Renal pelvis (tissue), 4 donors: Measurements from ENCODE around the gene TMSB4X. TPM values are rescaled to one million over a fixed set of nuclear protein-coding genes. Genes with fewer than 3 reads are reported as not detected.

ENCODE experiments used
- DNase-seq: peaks from one replicate; pipeline ENCODE4 v3.0.0-alpha.2; 2013
- polyA plus RNA-seq, 3 donors: library from polyadenylated mRNA; unstranded; fragments of 120-200 nt; gene quantifications; one replicate each; pipeline ENCODE4 v1.2.1, GENCODE V29; 2013; ENCODE audit not compliant: insufficient read length in 3 of 3

Gene TMSB4X
- polyA plus RNA-seq, 3 donors: 2,484 to 3,513 (median 2,812) TPM

GRCh38 chrX:12987900-12988594 lies 13.1 kb downstream of the TMSB4X start:
- DNase-seq: no peak

DNA sequence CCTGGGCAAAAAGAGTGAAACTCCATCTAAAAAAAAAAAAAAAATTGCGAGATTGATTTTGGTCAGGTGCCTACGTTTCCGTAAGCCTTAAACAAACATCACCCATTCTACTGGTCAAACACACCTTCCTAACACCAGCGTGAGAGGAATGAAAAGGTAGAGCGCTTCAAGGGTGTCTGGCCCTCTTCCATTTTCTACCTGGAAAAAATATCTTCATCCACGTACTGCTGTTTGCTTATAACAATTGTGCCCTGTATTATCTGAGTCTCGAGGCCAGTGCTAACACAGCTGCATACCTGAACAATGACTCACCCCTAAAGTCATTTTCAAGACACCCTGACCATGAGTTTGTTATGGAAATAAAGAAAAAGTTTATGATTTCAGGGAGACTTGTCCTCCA lies 13.9 kb downstream of the TMSB4X start:
- DNase-seq: no peak

GRCh38 chrX:12989461-12989860 lies 14.6 kb downstream of the TMSB4X start:
- no peak for DNase-seq

- no peak for DNase-seq
Measured at GRCh38 chrX:12991575-12991974, 16.7 kb downstream of the TMSB4X start.

DNA sequence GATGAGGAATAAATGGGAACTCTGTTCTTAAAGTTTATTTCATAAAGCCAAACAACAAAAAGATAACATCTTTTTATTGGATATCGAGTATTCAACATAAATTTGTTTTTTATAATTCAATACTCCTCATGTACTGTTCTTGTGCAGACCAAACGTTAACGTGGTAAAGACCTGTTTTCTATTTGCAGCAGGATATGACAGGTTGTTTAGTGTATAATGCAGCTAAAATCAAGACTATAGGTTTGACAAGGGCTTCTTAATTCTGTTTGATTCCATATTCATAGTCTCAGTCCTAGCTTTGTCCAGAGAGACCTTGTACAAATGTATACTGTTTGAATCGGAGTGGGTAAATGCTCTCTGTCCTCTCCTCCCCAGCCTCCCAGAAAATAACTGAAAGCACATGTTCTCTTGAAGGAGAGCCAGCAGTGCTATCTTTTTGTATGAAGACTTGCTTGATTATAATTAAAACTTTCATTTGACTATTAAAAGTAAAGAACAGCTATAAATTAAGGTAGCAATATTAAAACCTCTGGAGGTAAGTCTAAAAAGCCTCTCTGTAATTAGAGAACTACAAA lies 17.7 kb downstream of the TMSB4X start:
- no peak for DNase-seq

GRCh38 chrX:12993826-12994225 lies 18.9 kb downstream of the TMSB4X start:
- no peak for DNase-seq

DNA sequence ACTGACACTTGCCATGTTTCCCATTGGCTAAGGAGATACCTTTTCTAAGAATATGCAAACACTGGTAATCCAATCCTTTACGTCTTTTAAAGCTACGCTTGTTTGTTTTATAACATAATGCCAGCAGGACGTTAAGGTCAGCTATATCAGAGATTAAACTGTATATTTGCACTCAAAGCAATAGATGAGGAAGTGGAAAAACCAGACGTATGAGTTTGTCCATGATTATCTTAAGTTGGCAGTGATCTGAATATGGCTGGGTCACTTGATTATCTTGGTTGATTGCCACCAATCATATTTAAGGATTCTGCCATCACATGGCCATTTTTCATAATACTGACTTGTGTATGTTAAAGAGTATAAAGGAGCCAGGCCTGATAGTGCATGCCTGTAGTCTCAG lies 19.4 kb downstream of the TMSB4X start:
- DNase-seq: no peak

GRCh38 chrX:12996934-12997435 lies 22.1 kb downstream of the TMSB4X start:
- DNase-seq: no peak

- no peak for DNase-seq
Measured at GRCh38 chrX:12997906-12998687, 23.2 kb downstream of the TMSB4X start.

DNA sequence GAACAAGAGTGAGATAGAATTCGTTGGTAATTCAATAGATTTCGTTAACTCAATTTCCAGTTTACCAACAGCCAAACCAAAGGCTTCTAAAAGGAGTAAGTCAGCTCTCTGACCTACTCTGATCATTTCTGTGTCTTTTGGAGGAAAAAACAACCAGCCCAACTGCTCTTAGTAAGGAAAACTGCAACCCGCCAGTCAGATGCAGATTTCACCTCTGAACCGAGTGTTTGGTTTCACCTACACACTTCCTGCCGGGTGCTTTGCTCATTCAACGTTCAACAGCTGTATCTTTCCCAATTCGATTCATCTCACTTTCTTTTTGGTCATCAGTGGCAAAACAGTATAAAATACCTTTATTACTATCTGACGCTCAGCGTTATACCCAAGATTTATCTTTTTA lies 24.5 kb downstream of the TMSB4X start:
- DNase-seq: no peak

- no peak for DNase-seq
Measured at GRCh38 chrX:13000301-13000811, 25.4 kb downstream of the TMSB4X start.

DNA sequence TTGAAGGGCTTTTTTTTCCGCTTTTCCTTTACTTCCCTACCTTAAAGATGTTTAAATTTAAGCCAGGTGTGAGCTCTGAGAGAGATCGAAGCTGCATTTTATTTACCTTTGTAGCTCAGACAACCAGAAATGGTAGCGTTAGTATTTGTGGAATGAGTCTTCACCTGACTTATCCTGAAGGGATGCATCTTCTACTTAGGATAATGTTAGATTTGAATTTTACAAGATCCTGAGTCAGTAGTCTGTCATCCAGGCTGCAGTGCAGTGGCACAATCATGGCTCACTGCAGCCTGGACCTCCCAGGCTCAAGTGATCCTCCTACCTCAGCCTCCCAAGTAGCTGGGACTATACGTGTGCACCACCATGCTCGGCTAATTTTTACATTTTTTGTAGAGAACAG lies 26.2 kb downstream of the TMSB4X start:
- DNase-seq: no peak

DNA sequence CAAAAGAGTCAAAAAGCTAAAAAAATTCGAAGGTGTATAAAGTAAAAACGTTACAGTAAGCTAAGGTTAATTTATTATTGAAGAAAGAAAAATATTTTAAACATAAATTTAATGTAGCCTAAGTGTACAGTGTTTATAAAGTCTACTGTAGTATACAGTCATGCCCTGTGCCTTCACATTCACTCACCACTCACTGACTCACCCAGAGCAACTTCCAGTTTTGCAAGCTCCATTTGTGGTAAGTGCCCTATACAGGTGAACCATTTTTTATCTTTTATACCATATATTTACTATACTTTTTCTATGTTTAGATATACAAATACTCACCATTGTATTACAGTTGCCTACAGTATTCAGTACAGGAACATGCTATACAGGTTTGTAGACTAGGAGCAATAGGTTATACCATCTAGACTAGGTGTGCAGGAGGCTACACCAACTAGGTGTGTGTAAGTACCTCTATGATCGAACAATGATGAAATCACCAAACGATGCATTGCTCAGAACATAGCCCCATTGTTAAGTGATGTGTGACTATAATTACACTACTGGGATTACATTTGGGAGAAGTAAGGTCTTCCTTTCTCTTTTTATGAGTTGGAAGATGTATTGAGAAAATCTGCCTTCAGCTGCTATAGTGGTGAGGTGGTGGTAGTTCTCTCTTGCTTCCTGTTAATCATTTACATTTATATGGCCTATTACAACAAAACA lies 27.2 kb downstream of the TMSB4X start:
- DNase-seq: no peak

DNA sequence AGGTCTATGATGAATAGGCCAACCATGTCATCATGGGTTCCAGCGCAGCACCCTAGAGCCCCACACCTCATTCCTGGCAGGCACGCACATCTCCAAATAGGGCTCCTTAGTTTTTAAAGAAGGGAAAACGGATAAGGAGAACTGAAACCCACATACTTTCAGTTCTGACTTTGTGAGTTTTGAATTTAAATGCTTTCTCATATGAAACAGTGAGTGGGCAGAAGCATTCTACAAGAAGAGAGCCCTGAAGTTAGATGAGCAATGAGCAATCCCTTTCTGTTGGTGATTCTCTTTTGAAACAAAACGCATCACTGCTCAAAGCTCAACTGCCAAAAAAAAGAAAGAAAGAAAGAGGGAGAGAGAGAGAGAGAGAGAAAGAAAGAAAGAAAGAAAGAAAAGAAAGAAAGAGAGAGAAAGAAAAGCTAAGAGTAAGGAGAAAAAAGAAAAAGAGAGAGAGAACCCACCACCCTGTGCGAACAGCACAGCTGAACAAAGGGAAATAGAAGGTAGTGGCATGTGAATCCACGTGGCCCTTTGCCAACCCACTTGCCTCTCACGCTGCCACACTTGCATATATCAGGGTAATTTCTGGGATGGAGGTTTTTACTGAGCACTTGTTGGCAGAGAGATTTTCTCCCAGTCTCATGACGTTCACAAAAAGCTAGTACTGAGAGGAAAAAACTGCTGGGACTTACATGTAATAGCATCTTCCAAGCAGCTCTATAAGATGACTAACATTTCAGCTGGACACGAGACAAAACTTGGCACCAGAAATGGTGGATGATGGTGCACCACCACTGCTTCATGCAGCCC lies 31.0 kb downstream of the TMSB4X start:
- DNase-seq: no peak

DNA sequence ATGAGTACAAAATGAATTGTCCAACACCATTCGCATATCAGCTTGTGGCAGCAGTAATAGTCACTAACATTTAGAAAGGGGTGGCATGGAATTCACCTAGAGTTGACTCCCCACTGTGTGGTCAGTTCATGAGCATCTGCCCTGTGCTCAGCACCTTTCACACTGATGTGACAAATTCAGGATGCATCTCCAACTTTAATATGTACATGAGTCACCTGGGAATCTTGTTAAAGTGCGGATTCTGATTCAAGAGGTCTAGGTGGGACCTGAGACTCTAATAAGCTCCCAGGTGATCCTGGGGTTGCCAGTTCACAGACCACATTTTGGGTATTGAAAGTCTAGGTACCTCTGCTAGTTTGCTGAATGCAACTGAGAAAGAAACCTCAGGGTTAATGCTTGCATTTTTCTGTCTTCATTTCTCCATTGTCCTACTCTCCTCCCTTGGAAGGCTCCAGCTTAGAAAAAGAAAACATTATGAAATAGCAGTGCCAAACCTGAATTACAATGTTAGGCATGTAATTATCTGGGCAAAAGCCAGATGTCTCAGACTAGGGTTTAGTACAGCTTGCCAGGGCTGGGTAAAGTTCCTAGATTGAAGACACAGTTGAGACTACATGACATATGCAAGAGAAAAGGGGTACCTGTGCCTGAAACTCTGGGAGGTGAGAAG lies 32.7 kb downstream of the TMSB4X start:
- DNase-seq: no peak

GRCh38 chrX:13008189-13008533 lies 33.3 kb downstream of the TMSB4X start:
- DNase-seq: no peak

DNA sequence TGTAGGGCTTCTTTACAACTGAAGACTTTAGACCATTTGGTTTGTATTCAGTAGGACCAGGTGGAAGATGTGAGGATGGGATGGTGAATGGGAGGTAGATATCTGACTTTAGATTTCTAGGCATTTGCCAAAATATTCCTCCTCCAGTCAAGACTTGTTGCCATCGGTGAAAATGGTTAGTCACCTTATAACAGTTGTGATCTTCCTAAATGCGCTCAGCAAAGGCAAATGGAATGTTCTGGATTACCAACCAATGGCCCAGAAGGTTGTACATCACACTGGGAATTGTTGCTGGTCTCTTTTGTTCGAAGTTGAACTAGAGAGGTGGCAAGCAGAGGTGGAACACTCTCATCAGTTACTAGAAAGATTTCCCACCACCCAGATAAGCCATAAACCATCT lies 33.9 kb downstream of the TMSB4X start:
- no peak for DNase-seq

GRCh38 chrX:13009273-13009672 lies 34.4 kb downstream of the TMSB4X start:
- no peak for DNase-seq

DNA sequence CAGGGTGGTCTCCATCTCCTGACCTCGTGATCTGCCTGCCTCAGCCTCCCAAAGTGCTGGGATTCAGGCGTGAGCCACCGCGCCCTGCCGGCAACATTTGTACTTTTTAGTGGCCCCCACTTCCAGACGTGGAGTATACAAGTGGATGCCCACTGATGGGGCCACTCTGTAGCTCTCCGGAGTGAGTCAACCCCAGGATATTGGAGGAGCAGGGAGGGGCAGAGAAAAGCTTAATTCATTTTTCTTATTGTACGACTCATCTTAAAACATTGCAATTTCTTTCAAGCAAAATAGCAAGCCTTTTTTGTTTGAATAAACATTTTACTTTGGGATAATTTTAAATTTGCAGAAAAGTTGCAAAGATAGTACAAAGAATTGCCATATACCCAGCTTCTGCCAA lies 34.9 kb downstream of the TMSB4X start:
- DNase-seq: no peak

GRCh38 chrX:13010546-13010945 lies 35.6 kb downstream of the TMSB4X start:
- no peak for DNase-seq
